Liver (tissue), 9 donors: ENCODE data around the gene ST8SIA5. TPM values are rescaled to one million over a fixed set of nuclear protein-coding genes. Genes with fewer than 3 reads are reported as not detected.
A peak's percentile ranks its signal among the peaks of the same experiment; 100 is the strongest.
"Not testable (repeated sequence)": the region's sequence is repeated elsewhere in the genome, so short reads cannot be mapped to it uniquely, and the experiment has no call there.

Experiments used
- DNase-seq: peaks from one replicate; pipeline ENCODE4 v3.0.0-alpha.2; 2017; ENCODE audit warnings: low spot score
- H3K27ac ChIP-seq, 2 donors: one replicate each; pipeline ENCODE4 v1.7.0; 2013; ENCODE audit warnings: inconsistent platforms in 2 of 2, low read length in 2 of 2, control low read depth in 1 of 2, low read depth in 1 of 2, mild to moderate bottlenecking in 1 of 2
- H3K27me3 ChIP-seq, 4 donors: one replicate each; pipeline versions ENCODE4 v1.6.1 to v1.7.0; 2013; ENCODE audit warnings: low read length in 3 of 4, inconsistent platforms in 1 of 4, mild to moderate bottlenecking in 1 of 4, moderate library complexity in 1 of 4; ENCODE audit not compliant: control insufficient read depth in 4 of 4, insufficient read depth in 4 of 4
- H3K36me3 ChIP-seq, 4 donors: one replicate each; pipeline versions ENCODE4 v1.6.1 to v1.7.0; 2013; ENCODE audit warnings: low read length in 3 of 4, mild to moderate bottlenecking in 3 of 4, low read depth in 1 of 4, moderate library complexity in 1 of 4; ENCODE audit not compliant: control insufficient read depth in 4 of 4, insufficient read depth in 3 of 4
- H3K4me1 ChIP-seq, 4 donors: one replicate each; pipeline versions ENCODE4 v1.6.1 to v1.7.0; 2013; ENCODE audit warnings: low read length in 3 of 4, mild to moderate bottlenecking in 3 of 4, moderate library complexity in 1 of 4; ENCODE audit not compliant: control insufficient read depth in 4 of 4, insufficient read depth in 4 of 4
- H3K4me3 ChIP-seq, 3 donors: one replicate each; pipeline versions ENCODE4 v1.6.1 to v1.7.0; 2013; ENCODE audit warnings: low read length in 3 of 3, control low read depth in 1 of 3, low read depth in 1 of 3, mild to moderate bottlenecking in 1 of 3
- H3K9ac ChIP-seq, 2 donors: one replicate each; pipeline ENCODE4 v1.7.0; 2013; ENCODE audit warnings: low read length in 2 of 2, mild to moderate bottlenecking in 2 of 2, moderate library complexity in 2 of 2, control low read depth in 1 of 2, low read depth in 1 of 2
- H3K9me3 ChIP-seq, 4 donors: one replicate each; pipeline versions ENCODE4 v1.6.1 to v1.7.0; 2013; ENCODE audit warnings: low read length in 3 of 4; ENCODE audit not compliant: control insufficient read depth in 4 of 4
- ATF3 ChIP-seq: IDR thresholded peaks from 2 replicates; pipeline ENCODE4 v1.6.1; 2016; ENCODE audit warnings: antibody characterized with exemption
- CTCF ChIP-seq: fragments of 150-350 bp; IDR thresholded peaks from 2 replicates; pipeline ENCODE4 v1.5.1; 2017; ENCODE audit warnings: improper control_type of control experiment, low read depth, low read length; ENCODE audit not compliant: missing input control
- FOXA1 ChIP-seq: IDR thresholded peaks from 2 replicates; pipeline ENCODE4 v1.6.1; 2016; ENCODE audit warnings: antibody characterized with exemption
- FOXA2 ChIP-seq: IDR thresholded peaks from 2 replicates; pipeline ENCODE4 v1.6.1; 2016; ENCODE audit warnings: antibody characterized with exemption
- GABPA ChIP-seq, 2 donors: IDR thresholded peaks in 1 of 2; conservative IDR thresholded peaks in 1 of 2; 2 replicates each; pipeline ENCODE4 v1.6.1; 2016; ENCODE audit warnings: antibody characterized with exemption in 2 of 2, mild to moderate bottlenecking in 1 of 2, moderate library complexity in 1 of 2
- HNF4A ChIP-seq, 2 donors: conservative IDR thresholded peaks; 2 replicates each; pipeline ENCODE4 v1.6.1; 2016; ENCODE audit warnings: antibody characterized with exemption in 2 of 2, mild to moderate bottlenecking in 2 of 2
- JUND ChIP-seq, 2 donors: IDR thresholded peaks; 2 replicates each; pipeline ENCODE4 v1.6.1; 2016; ENCODE audit warnings: antibody characterized with exemption in 2 of 2
- MAX ChIP-seq: IDR thresholded peaks from 2 replicates; pipeline ENCODE4 v1.6.1; 2016; ENCODE audit warnings: antibody characterized with exemption
- RAD21 ChIP-seq, 2 donors: IDR thresholded peaks; 2 replicates each; pipeline ENCODE4 v1.6.1; 2016; ENCODE audit warnings: antibody characterized with exemption in 2 of 2, mild to moderate bottlenecking in 2 of 2
- YY1 ChIP-seq: IDR thresholded peaks from 2 replicates; pipeline ENCODE4 v1.6.1; 2016; ENCODE audit warnings: antibody characterized with exemption, mild to moderate bottlenecking
- ZBTB33 ChIP-seq: IDR thresholded peaks from 2 replicates; pipeline ENCODE4 v1.6.1; 2016; ENCODE audit warnings: antibody characterized with exemption
- WGBS: extraction: QIAGEN DNeasy Blood & Tissue Kit; methylation state at CpG from one replicate; pipeline ENCODE4 v1.1.7; 2013; 5-methylcytosine and 5-hydroxymethylcytosine counted together
- polyA plus RNA-seq, 2 donors: library from polyadenylated mRNA; stranded (reverse) in 1 of 2; unstranded in 1 of 2; fragments of 200-250 nt in 1 of 2; fragments of >200 nt in 1 of 2; fragmentation: Nextera tagmentation in 1 of 2; extraction: Ambion mirVana in 1 of 2; gene quantifications; one replicate each; pipeline versions ENCODE4 v1.2.1 to v1.2.3, GENCODE V29; 2013 to 2015
- total RNA-seq, 2 donors: library from RNA; depleted of rRNA; stranded (reverse); fragments of >200 nt; gene quantifications; one replicate each; pipeline ENCODE4 v1.2.3, GENCODE V29; 2014
- donor health status: healthy.
- donor health status: healthy.
- donor health status: healthy.
- donor health status: healthy.
- donor health status: healthy.

The ST8SIA5 gene
- total RNA-seq (under 1 TPM; under 0.01 to 0.05 TPM), polyA plus RNA-seq (under 1 TPM in 1 of 2 donors, not detected in 1; 0.12 TPM)

DNA sequence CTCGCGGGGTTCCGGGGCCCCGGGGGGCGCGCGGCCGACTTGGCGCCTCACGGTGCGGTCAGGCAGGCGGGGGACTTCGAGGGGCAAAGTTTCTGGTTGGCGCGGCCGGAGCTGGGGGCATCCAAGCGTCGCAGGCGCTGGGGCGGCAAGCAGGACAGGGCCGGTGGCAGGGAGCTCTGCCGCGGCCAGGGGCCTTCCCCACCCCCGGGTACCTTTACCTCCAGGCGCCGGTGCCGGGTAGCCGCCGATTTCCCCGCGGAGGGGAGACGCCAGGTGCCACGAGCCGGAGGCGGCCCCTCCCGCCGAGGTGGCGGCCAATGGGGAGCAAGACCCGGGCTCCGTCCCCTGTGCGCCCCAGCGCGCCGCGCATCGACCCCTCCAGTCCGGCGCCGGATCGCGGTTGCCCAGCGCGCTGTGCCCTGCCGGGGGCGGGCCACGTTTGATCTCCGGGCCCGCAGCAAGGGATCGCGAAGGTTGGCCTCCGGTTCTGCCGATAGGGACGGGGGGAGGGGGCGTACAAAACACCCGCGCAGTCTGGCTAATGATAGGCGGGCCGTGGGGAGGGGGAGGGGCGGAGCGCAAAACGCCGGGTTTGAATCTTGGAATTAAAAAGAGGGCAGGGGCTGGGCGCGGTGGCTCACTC lies at the start of gene ST8SIA5:
ST8SIA5 (minus strand) TSS at position 495 of the 643 bp plus-strand sequence. CDS start 545 bp downstream, outside the sequence.
- Histone ChIP-seq H3K36me3 (no peaks in the 10 kb centered on the region), H3K4me1 (peaks cover 0 to 25% (median 8%) of the 10 kb centered on the region in 4 donors), H3K27me3 (peaks cover 0 to 11% (median 9%) of the 10 kb centered on the region in 4 donors), H3K4me3 (peak within 1 kb of the TSS in 1 of 3 donors; percentile 28), H3K9me3 (no peaks in the 10 kb centered on the region), H3K27ac (no peak within 1 kb of the TSS), H3K9ac (no peak within 1 kb of the TSS)
- no peak for TF ChIP-seq HNF4A (conservative IDR thresholded peaks at IDR 0.05)
- no peak for TF ChIP-seq CTCF
- TF ChIP-seq RAD21 (IDR thresholded peaks at IDR 0.05): no peak
- no peak for TF ChIP-seq JUND (IDR thresholded peaks at IDR 0.05)
- TF ChIP-seq YY1: no peak
- TF ChIP-seq FOXA2: no peak
- TF ChIP-seq ZBTB33: no peak
- no peak for TF ChIP-seq FOXA1
- no peak for TF ChIP-seq GABPA (IDR thresholded peaks at IDR 0.05 in 1 of 2, conservative IDR thresholded peaks at IDR 0.05 in 1 of 2)
- DNase-seq: no peak
- 4% methylated on average over 74 of the region's 74 CpGs for WGBS

DNA sequence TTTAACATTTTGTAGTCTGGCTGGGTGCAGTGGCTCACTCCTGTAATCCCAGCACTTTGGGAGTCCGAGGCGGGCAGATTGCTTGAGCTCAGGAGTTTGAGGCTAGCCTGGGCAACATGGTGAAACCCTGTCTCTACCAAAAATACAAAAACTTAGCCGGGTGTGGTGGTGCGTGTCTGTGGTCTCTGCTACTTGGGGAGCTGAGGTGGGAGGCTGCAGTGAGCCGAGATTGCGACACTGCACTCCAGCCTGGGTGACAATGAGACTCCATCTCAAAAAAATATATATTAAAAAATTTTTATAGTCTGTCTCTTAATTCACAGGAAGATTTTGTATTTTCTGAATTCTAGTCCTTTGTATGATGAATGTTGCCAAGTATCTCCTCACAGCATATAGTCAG lies 39.1 kb upstream of the ST8SIA5 start:
- H3K4me1 ChIP-seq, H3K27me3 ChIP-seq, H3K4me3 ChIP-seq, H3K27ac ChIP-seq, H3K36me3 ChIP-seq, DNase-seq, H3K9ac ChIP-seq, H3K9me3 ChIP-seq: not testable (repeated sequence)
- 97% methylated on average over 6 of the region's 6 CpGs for WGBS

GRCh38 chr18:46794607-46795006 lies 37.8 kb upstream of the ST8SIA5 start:
- no peaks in the 10 kb centered on the region for H3K4me1 ChIP-seq
- H3K4me3 ChIP-seq: no peak overlapping the region
- H3K36me3 ChIP-seq: peaks cover 0 to 1% (median 0%) of the 10 kb centered on the region in 4 donors
- H3K9ac ChIP-seq: no peak overlapping the region
- no peak for TF ChIP-seq ATF3
- TF ChIP-seq MAX: no peak
- no peak for TF ChIP-seq YY1
- no peak for TF ChIP-seq JUND (IDR thresholded peaks at IDR 0.05)
- no peaks in the 10 kb centered on the region for H3K27me3 ChIP-seq
- no peak overlapping the region for H3K27ac ChIP-seq
- no peak for DNase-seq
- WGBS: 85% methylated on average over 1 of the region's 1 CpG
- peaks cover 0 to 2% (median under 1%) of the 10 kb centered on the region in 4 donors for H3K9me3 ChIP-seq
